HG02884 (cell line): Measurements from ENCODE around the gene RTEL1.
A peak's percentile ranks its signal among the peaks of the same experiment; 100 is the strongest.

Experiments
- ATAC-seq: cut with Tn5 transposase; IDR thresholded peaks from one replicate; pipeline ENCODE4 v1.9.1; 2021; ENCODE audit warnings: mild to moderate bottlenecking, moderate library complexity; ENCODE audit not compliant: unreplicated experiment

RTEL1 gene

GRCh38 chr20:63697868-63698545, 39.9 kb downstream of the RTEL1 start:
- no peak for ATAC-seq

DNA sequence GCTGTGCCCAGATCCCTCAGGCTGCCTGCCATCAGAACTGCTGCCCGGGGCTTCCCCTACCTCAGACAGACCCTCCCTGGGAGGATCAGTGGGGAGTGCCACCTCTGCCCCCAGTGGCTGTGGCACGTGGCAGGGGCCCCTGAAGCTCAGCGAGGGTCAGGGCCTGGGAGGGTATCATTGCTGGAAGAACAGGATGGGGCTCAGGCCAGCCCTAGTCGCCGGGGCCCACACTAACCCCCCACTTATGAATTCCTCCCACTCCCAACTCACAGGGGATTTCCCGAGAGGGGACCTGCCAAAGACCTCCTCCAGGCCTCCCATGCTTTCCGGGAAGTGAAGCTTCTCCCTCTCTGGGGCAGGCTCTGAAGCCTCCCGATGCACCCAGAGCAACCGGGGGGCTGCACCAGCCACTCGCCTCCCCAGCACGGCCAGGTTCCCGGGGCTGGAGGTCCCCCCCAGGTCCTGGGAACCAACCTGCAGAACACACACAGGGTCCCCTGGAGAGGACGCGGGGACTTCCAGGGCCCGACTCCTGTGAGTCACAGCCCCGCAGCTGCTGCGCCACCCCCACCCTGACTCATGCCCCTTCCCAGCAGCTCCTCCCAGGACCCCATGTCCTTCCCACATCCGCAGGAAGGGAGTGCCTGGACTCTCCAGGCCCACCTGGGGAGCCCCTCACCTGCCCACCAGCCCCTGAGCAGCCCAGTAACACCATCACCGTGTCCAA, 40.8 kb downstream of the RTEL1 start:
- ATAC-seq, result no peak

DNA sequence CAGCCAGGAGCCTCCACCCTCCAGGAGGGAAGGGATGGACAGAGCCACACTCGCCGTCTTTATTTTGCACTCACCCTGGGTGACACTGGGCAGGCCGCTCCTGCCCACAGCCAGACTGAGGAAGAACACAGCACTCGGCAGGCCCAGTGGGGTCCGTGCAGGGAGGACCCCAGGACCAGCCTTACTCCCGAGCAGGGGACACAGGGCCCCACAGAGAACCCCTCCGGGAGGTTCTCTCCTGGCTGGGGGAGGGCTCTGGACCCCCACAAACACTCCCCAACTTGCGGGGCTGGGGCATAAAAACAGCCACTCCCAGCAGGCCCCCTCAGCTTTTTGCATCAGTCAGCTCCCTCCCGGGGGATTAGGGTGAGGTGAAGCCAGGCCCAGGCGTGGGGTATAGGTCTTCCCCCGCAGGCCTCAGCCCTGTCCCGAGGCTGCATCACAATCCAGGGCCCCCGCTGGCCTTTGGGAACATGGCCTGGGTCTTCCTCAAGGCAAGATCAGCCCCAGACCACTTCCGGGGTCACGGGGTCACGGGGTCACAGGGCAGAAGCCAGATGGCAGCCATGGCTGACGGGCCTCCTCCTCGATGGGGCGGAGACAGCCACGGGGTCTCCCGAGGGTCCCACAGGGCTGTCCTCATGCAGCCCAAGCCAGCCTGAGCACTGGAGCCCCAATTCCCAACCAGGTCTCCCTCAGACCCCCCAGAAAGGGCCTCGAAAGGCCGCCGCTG, 41.5 kb downstream of the RTEL1 start:
- ATAC-seq, result no peak

- no peak for ATAC-seq
Observed at GRCh38 chr20:63700199-63701050, 42.3 kb downstream of the RTEL1 start.

- no peak for ATAC-seq
Observed at GRCh38 chr20:63701051-63701328, 42.9 kb downstream of the RTEL1 start.

DNA sequence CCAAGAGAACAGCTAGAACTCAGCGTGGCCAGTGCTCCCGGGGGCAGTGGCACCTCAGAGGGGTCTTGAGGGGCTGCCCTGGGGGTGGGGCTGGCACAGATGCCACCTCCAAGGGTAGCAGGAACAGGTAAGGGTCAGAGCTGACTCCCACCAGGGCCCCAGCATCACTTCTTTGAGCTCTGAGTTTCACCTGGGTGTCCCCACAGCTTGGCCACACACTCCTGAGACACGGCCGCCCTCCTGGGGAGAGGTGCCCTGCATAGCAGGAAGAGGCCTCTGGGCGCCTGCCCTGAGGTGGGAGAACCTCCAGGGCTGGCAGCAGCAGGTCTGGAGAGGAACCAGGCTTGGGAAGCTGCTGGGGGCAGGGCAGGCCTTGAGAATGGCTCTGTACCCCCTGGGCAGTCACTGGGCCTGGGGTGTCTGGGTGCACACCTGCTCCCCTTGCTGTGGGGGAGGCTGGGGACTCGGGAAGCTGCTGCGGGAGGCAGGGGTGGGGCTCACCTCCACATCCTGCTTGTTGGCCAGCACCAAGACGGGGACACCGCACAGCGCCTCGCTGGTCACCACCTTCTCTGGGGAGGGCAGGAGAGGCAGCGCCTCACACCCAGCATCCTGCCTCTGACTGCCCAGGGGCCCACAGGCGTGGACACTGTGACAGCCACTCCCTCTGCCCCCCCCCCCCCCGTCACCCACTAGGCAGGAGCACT, 43.4 kb downstream of the RTEL1 start:
- ATAC-seq, result no peak

DNA sequence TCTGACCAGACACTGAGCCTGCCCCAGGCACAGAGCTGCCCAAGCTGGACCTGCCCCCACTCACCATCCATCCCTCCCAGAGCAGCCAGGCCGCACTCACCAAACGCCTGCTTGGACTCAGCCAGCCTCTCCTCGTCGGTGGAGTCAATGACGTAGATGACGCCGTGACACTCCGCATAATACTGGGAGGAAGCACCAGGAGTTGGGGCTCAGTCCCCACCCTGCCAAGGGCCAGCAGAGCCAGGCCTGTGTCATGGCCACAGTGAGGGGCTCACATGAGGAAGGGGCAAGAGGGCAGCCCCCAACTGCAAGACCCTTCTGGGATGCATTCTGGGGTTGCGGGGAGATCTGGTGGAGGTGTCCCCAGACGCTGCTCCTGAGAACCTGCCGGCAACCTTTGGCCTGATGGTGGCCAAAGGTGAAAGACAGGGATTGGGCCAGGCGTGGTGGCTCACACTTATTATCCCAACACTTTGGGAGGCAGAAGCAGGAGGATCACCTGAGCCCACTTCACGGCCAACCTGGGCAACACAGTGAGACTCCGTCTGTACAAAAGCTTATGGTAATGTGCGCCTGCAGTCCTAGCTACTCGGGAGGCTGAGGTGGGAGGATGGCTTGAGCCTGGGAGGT, 44.0 kb downstream of the RTEL1 start:
- ATAC-seq, result no peak

DNA sequence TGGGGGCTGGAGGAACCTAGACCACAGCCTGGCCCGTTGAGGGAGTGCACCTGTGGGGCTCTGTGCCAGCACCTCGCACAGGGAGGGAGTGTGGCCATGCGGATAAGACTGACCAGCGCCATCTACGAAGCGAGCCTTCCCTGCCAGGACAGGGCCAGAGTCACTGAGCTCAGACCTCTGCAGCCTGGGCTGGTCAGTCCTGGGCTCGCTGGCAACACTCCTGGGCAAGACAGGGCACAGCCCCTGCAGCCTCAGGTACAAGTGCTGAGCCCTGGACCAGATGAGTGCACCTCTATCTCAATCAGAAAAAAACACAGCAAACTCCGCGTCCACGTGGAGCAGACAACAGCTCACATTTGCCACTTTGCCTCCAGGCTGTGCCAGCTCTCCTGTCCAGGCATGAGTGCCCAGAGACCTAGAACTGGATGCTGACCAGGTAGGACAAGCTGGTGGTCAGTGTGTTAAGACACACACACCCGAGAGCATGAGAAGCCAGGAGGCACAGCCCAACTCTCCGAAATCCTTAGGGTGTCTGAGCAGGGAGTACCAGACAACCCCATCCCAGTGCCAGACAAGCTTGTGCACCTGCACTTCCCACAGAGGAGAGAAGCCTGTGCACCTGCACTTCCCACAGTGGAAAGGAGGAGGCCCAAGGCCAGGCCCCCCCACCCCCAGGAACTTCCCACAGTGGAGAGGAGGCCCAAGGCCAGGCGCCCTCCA, 44.8 kb downstream of the RTEL1 start:
- ATAC-seq, result no peak

DNA sequence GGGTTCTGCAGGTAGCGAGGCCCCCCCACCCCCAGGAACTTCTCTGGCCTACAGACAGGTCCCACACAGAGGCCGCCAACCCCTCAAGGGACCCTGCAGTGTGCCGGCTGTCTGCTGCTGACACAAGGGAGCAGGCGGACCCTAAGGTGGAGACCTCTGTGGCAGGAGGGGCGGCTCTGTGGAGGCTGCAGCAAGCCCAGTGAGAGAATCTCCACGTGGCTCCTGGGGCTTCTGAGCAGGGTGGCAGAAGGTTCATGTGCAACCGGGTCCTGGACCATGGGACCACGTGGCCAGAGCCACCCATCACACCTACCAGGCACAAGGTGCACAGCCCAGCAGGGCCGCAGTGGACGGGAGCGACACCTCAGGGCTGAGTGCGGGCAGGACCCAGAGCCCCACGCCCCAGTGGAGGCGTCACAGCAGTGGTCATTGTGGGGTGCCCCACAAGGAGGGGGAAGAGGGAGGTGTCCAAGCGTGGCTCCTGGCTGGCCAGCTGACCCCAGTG, 45.4 kb downstream of the RTEL1 start:
- ATAC-seq, result no peak

DNA sequence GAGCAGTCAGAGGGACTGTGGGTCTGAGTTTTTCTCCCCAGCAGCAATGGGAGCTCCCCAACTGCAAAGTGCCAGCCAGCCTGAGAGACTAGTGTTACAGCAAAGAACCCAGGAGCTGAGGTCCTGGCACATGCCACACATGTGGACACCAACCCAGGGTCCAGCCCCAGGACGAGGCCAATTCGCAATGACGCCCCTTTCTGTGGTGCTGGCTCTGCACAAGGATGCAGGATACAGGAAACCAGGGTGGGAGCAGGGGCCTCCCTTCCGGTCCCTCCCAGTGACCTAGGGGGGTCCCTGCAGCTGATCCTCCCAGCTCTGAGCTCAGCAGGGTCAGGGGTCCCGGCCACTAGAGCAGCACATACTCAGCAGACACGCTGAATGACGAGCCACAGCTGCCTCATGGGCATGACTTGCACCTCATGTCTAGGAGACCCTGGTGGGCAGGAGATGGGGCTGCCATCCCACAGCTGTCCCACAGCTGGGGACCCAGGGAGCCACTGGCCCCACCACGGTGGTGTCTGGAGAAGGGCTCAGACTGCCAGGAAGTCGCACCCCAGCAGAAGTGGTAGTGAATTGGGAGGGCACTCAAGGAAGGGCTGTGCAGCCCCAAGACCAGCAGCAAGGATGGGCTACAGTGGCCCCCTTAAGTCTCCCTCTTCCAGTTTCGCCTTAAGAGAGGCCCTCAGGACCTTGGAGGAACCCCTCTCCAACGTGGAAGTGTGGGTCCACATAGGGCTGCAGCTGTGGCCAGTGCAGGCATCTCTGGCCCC, 46.0 kb downstream of the RTEL1 start:
- no peak for ATAC-seq

GRCh38 chr20:63704749-63705117, 46.6 kb downstream of the RTEL1 start:
- no peak for ATAC-seq

DNA sequence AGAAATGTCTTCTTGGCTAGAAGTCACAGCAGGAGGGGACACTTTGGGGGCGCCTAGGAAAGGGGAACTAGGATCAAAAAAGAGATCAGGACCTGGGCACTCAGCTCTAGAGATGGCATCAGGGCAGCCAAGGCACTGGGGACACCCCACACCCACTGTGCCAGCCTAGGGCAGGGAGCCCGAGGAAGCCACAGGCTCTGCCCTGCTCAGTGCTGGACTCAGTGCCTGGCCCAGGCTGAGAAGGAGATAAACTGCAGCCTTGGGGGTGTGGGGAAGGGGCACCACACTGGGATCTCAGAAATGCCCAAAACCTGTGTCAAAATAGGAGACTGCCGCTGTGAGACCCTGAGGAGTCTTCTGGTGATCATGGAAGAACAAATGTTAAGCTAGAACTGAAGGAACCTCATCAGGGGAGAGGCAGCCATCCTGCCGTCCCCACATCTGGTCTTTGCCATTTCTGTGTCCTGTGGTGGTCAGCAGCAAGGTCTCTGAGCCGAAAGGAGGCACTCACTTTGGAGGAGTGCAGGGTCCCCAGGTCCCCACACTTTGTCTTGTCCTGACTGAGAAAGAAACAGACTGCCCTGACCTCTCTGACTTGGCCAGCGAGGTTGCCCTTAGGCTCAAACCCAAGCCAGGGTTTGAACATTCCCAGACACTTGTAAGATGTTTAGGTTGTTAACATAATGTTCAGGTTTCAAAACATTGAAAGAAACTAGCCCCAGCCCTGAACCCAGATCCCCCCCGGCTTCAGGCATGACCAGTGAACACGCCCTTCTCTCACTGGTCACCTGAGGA, 47.3 kb downstream of the RTEL1 start:
- ATAC-seq, result no peak

- no peak for ATAC-seq
Observed at GRCh38 chr20:63706027-63706695, 48.0 kb downstream of the RTEL1 start.

DNA sequence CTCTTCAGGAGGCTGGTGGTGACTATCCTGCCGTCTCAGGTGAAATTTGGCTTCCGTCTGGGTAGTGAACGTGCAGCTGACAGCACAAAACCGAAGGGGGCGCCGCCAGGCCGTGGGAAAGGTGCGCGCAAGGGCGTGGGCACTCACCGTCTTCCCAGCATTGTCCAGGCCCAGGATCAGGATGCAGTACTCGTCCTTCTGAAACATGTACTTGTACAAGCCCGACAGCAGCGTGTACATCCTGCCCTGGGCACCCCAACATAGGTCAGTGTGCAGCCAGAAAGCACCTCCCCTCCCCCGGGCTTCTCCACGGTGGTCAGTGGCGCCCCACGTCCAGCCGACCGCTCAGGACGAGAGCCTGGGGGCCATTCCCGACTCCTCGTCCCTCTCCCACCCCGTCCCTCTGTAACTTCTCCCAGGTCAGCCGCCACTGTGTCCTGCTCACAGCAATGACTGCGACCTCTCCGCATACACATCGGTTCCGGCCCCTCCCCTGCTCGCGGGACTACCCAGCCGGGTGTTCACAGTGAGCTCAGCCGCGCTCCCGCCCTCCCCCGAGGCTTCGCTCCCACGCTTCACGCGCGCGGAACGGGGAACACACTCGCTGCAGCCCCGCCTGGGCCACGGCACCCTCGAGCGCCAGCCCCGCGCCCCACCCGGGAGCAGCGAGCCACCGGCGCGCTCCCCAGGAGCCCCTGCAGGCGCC, 48.9 kb downstream of the RTEL1 start:
- ATAC-seq, result peak; percentile 22

DNA sequence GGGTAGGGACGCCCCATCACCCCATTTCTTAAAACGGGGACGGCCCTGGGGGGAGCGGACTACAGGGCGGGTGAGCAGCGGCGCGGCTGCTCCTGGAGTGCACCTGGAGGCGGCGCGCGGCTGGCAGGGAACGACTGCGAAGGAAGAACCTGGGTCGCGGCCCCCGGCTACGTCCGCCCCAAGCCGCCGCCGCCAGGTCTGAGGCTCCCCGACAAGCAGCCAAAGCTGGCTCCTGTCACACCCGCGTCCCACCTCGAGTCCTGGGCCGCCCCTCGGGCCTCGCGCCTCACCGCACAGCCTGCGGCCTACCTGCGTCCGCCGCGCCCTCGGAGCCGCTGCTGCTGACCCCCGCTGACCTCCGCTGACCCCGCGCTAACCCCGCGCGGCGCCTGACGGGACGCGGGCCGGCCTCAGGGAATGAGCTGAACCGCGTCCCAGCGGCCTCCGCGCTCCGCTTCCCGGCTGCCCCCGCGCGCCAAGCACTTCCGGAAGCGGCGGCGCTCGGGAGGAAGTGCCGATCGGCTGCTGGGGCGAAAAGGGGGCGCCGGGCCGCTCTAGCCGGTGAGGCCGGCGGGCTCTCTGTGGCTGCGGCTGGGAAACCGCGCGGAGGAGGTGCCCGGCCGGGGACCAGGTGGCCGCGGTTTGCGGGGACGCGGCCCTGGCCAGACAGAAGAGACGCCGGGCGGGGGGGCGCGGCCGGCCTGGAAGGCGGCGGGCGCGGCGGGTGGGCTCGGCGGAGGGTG, 49.6 kb downstream of the RTEL1 start, which contains the start of the genes ARFRP1 and ZGPAT:
ARFRP1 (minus strand) TSS at position 419 of the 743 bp plus-strand sequence. CDS start 885 bp downstream, outside the sequence.
ZGPAT (plus strand) TSS at position 482 of the 743 bp plus-strand sequence. CDS start 542 bp downstream, outside the sequence.
- ATAC-seq, result peak; percentile 48
